ENCODE data around the gene HLA-DMA. TPM values are rescaled to one million over a fixed set of nuclear protein-coding genes. Genes with fewer than 3 reads are reported as not detected.

The HLA-DMA gene
- total and polyA plus RNA-seq, 9 of the 15 experiments (the other 6 are each of a cell fraction or from before 2014, with no cell fraction given), result 0.13 to 0.83 (median 0.51) TPM

GRCh38 chr6:32972353-32973143 is 19.7 kb upstream of the HLA-DMA start (continued):
- 0 out of 2 replicates have a peak, but pooled peaks have one; percentile 86 for TF ChIP-seq RERE (CRISPR knock-in tag; IDR thresholded peaks at IDR 0.05; ENCODE audit: borderline replicate concordance)
- no peak for TF ChIP-seq HDAC6 (IDR thresholded peaks at IDR 0.05; ENCODE audit: low read depth, low read length)
- no peak for TF ChIP-seq RBM34 (IDR thresholded peaks at IDR 0.05; ENCODE audit: borderline replicate concordance, insufficient read depth, low read length)
- TF ChIP-seq ZNF384 (IDR thresholded peaks at IDR 0.05; ENCODE audit: low read depth, low read length), result no peak
- no peak; a peak in 2 of 4 replicates for TF ChIP-seq FOXA3 (CRISPR knock-in tag; conservative IDR thresholded peaks at IDR 0.05 in 1 of 2, IDR thresholded peaks at IDR 0.05 in 1 of 2)
- TF ChIP-seq ZNF263 (CRISPR knock-in tag; IDR thresholded peaks at IDR 0.05; ENCODE audit: borderline replicate concordance), result no peak
- TF ChIP-seq, protein P1, sequence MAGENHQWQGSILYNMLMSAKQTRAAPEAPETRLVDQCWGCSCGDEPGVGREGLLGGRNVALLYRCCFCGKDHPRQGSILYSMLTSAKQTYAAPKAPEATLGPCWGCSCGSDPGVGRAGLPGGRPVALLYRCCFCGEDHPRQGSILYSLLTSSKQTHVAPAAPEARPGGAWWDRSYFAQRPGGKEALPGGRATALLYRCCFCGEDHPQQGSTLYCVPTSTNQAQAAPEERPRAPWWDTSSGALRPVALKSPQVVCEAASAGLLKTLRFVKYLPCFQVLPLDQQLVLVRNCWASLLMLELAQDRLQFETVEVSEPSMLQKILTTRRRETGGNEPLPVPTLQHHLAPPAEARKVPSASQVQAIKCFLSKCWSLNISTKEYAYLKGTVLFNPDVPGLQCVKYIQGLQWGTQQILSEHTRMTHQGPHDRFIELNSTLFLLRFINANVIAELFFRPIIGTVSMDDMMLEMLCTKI (IDR thresholded peaks at IDR 0.05; ENCODE audit: partially characterized antibody), result no peak
- TF ChIP-seq TRIM24 (IDR thresholded peaks at IDR 0.05), result no peak
- peak; percentile 3; the same call in 1 of the 2 replicates for TF ChIP-seq MBD2 (IDR thresholded peaks at IDR 0.05; ENCODE audit: borderline replicate concordance, low read depth)
- TF ChIP-seq TRIM28 (IDR thresholded peaks at IDR 0.05), result 0 out of 2 replicates have a peak, but pooled peaks have one; percentile 39
- TF ChIP-seq ZNF830 (CRISPR knock-in tag; IDR thresholded peaks at IDR 0.05), result peak; percentile 65; the same call in 1 of the 2 replicates
- TF ChIP-seq YY1 (IDR thresholded peaks at IDR 0.05; ENCODE audit: borderline replicate concordance in 1 of 3, control insufficient read depth in 1 of 3, extremely low read depth in 1 of 3, insufficient read depth in 3 of 3, insufficient read length in 1 of 3, insufficient replicate concordance in 2 of 3, low read depth in 1 of 3, low read length in 2 of 3), result peak; percentile 77 to 88 (median 85)
- 0 out of 2 replicates have a peak, but pooled peaks have one; percentile 25 for TF ChIP-seq TRIM25 (IDR thresholded peaks at IDR 0.05; ENCODE audit: borderline replicate concordance)
- no peak; the same call in 1 of the 2 replicates for TF ChIP-seq ZHX1 (conservative IDR thresholded peaks at IDR 0.05; ENCODE audit: low read length)

Measured in K562 (cell line).